Activated naive CD8-positive, alpha-beta T cell treated with anti-CD3 and anti-CD28 coated beads for 36 hours (primary cell): Measurements from ENCODE around the gene MSH5. TPM values are rescaled to one million over a fixed set of nuclear protein-coding genes. Genes with fewer than 3 reads are reported as not detected.

Experiments
- DNase-seq: peaks from one replicate; pipeline ENCODE4 v3.0.0; 2021
- H3K27ac Mint-ChIP-seq: one replicate; pipeline ENCODE4 v1.8.0; 2022; ENCODE audit warnings: mild to moderate bottlenecking, moderate library complexity, mixed read lengths
- H3K27me3 Mint-ChIP-seq: one replicate; pipeline ENCODE4 v1.8.0; 2022; ENCODE audit warnings: mild to moderate bottlenecking, mixed read lengths
- H3K36me3 Mint-ChIP-seq: one replicate; pipeline ENCODE4 v1.8.0; 2021; ENCODE audit warnings: mild to moderate bottlenecking, mixed read lengths
- H3K4me1 Mint-ChIP-seq: one replicate; pipeline ENCODE4 v1.8.0; 2021; ENCODE audit warnings: mixed read lengths
- H3K4me3 Mint-ChIP-seq: one replicate; pipeline ENCODE4 v1.8.0; 2022; ENCODE audit warnings: mild to moderate bottlenecking, moderate library complexity, mixed read lengths
- H3K9me3 Mint-ChIP-seq: one replicate; pipeline ENCODE4 v1.8.0; 2022; ENCODE audit warnings: mixed read lengths
- total RNA-seq, 2 experiments: library from RNA; stranded (reverse); gene quantifications; one replicate each; pipeline ENCODE4 v1.2.3, GENCODE V29; 2021

Gene MSH5
- total RNA-seq, result 10 to 100 TPM; 48.1 to 53.4 TPM

DNA sequence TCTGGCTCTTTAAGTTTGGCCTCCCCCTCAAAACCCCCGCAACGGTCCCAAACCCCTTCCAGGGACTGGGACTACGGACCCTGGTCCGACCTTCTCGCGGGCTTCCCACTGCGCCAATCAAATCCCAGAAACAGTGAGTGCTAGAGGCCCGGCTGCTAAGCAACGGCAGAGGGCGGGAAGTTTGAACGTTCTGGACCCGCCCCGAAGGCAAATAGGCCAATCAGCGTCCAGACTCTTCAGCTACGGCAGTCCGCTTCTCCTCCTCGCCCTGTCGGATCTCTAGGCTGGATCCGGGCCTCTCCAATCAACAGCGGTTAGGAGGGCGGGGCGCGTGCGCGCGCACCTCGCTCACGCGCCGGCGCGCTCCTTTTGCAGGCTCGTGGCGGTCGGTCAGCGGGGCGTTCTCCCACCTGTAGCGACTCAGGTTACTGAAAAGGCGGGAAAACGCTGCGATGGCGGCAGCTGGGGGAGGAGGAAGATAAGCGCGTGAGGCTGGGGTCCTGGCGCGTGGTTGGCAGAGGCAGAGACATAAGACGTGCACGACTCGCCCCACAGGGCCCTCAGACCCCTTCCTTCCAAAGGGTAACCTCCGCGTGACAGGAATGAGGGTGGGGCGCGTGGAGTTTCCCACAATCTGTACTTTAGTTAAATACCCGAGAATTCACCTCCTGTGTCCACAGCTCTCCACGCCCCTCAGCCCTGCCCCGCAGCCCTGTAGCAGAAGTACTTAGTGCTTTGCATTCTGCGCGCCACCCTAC, at the start of gene MSH5:
Gene MSH5 (plus strand): TSS at position 367 of the 758 bp plus-strand sequence. CDS start 462 bp downstream, outside the sequence.
- peak within 1 kb of the TSS; percentile 89 for H3K27ac Mint-ChIP-seq

DNA sequence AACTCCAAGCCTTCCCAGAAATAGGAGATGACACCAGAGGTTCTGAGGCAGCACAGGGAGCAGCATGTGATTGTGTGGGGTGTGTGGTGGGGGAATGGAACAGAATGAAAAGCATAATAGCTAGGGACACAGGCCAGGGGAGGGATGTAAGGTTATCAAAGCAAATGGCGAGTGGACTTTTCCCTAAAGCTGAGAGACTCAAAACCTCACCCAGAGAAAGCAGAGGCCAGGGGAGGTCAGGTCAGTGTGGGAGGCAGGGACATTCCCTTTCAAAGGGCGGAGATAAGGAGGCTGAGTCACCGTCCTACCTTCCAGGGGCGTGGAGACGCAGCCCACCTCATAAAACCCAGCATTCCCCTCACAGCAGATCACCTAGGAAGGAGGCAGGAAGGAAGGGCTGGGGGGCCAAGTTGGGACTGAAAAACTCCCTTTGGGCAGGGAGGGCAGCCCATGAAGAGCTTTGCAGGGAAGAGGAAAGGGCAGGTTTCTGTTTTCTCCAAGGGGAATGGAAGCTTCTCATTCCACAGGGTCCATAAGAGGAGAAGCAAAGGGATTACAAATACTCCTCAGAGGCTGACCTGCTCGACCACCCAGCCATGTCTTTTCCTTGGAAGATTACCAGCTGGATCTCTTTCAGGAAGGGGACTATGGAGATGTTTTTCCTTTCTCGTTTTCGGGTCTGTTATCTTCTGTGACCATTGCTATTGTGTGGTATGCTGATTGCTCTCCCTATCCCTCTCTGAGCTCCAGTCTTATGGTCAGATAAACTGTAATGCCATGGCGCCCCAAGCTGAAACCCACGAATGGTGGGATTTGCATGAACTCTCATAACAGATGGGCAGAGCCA, 49.4 kb upstream of the MSH5 start:
- Mint-ChIP-seq H3K4me3 (no peak overlapping the region), H3K4me1 (peaks cover 2% of the 10 kb centered on the region), H3K27ac (peak overlapping the region; percentile 40), H3K36me3 (peaks cover 11% of the 10 kb centered on the region), H3K27me3 (no peaks in the 10 kb centered on the region), H3K9me3 (no peaks in the 10 kb centered on the region)
- DNase-seq, result no peak

More for the DNA sequence above, at the start of gene MSH5:
- Mint-ChIP-seq H3K27me3 (no peaks in the 10 kb centered on the region), H3K4me3 (peak within 1 kb of the TSS; percentile 93), H3K9me3 (no peaks in the 10 kb centered on the region), H3K36me3 (peaks cover 51% of the 10 kb centered on the region), H3K4me1 (peaks cover 42% of the 10 kb centered on the region)
- peak; percentile 97 for DNase-seq

DNA sequence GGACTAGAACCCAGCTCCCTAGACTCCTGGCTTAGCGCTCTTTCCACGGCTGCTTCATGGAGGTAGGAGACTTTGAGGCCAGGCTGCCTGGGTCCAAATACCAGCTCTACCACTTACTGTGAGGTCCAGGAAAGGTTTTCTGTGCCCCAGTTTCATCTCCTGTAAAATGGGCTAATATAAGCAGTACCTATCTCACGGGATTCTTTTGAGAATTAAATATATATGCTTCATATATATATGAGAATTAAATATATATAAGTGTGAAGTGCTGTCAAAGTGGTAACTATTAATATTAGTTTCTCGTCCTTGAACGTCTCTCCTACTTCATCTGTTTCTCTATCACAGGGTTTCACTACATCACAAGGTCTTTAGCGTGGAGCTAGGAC, 48.7 kb upstream of the MSH5 start:
- peaks cover 2% of the 10 kb centered on the region for H3K4me1 Mint-ChIP-seq
- no peaks in the 10 kb centered on the region for H3K27me3 Mint-ChIP-seq
- H3K9me3 Mint-ChIP-seq, result no peaks in the 10 kb centered on the region
- peaks cover 7% of the 10 kb centered on the region for H3K36me3 Mint-ChIP-seq
- no peak for DNase-seq
- H3K27ac Mint-ChIP-seq, result no peak overlapping the region
- no peak overlapping the region for H3K4me3 Mint-ChIP-seq

DNA sequence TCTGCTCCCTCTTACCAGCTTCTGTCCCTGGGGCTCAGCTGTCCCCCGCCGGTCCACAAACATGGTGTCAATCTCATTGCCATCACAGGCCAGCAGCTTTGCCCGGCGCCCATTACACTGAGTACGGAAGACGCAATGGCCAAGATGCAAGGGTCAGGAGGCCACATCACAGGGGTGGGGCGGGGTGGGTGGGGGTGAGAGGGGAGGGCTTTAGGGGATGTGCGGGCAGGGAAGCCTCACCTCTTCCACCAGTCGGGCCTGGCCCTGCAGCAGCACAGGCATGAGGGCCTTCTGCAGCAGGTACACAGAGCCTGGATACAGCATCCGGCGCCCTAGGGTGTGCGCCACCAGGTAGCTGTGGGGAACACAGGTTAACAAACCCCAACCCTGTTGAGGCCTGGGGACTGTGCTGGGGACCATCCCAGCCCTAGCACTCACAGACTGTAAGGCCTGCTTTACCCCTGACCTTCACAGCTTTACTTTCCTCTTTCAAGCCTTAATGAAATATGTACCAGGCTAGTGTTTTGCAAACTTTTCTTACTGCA, 48.2 kb upstream of the MSH5 start:
- no peak overlapping the region for H3K27ac Mint-ChIP-seq
- H3K4me1 Mint-ChIP-seq, result peaks cover 2% of the 10 kb centered on the region
- no peak overlapping the region for H3K4me3 Mint-ChIP-seq
- H3K9me3 Mint-ChIP-seq, result no peaks in the 10 kb centered on the region
- DNase-seq, result no peak
- peaks cover 7% of the 10 kb centered on the region for H3K36me3 Mint-ChIP-seq
- no peaks in the 10 kb centered on the region for H3K27me3 Mint-ChIP-seq

DNA sequence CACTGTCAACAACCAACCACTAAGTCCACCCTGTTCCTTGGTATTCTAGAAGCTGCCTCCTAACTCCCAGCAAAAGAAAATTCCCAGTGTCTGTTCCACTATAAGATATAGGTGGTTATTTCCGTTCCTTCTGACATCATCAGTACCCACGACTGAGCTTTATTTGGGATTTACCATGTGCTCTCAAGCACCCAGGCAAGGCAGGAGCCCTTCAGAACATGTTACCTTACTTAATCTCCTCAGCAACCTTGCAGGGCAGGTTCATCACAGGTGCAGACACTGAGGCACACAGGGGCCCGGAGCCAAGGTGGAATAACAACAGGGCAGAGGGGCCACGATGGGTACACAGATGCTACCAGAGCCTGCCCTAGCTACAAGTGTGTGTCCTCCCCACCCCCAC, 47.5 kb upstream of the MSH5 start:
- Mint-ChIP-seq H3K4me3 (no peak overlapping the region), H3K27ac (no peak overlapping the region), H3K27me3 (no peaks in the 10 kb centered on the region), H3K4me1 (peaks cover 2% of the 10 kb centered on the region), H3K9me3 (no peaks in the 10 kb centered on the region), H3K36me3 (peaks cover 7% of the 10 kb centered on the region)
- no peak for DNase-seq

DNA sequence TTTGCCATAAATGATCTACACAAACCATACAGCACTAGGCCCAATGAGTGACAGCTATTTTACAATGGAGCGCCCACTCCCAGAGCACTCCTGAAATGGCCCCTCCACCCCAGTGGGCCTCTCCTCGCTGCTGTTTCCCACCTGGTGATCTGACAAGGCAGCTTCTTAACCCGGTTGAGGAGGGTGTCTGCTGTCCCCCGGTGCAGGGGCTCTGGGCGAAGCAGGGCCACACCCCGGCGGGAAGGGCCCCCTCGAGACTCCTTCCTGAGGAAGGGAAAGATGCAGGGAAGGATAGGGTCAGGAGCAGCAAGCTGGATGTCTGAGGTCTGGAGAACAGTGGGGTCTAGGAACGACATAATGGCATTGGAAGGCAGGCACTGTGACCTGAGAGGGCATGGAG, 46.9 kb upstream of the MSH5 start:
- peaks cover 7% of the 10 kb centered on the region for H3K36me3 Mint-ChIP-seq
- H3K27me3 Mint-ChIP-seq, result no peaks in the 10 kb centered on the region
- H3K9me3 Mint-ChIP-seq, result no peaks in the 10 kb centered on the region
- DNase-seq, result no peak
- H3K27ac Mint-ChIP-seq, result no peak overlapping the region
- peaks cover 6% of the 10 kb centered on the region for H3K4me1 Mint-ChIP-seq
- no peak overlapping the region for H3K4me3 Mint-ChIP-seq

DNA sequence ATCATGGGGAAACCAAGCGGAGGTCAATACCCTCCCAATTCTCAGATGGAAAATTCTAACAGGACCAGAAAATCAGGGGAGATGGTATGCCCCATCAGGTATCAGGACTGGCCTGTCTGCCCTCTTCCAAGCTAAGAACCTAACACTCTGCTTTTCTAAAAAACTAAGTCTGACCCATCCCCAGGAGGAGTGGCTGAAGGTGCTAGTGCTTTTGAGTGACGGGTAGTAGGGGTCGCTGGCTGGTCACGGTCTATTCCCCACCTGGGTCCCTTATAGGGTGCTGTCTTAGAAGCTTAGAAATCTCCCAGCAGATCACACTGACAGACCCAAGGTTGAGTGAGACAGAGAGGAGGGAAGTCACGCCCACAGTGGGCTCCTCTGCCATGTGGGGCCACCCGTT, 46.3 kb upstream of the MSH5 start:
- peaks cover 7% of the 10 kb centered on the region for H3K36me3 Mint-ChIP-seq
- peaks cover 7% of the 10 kb centered on the region for H3K4me1 Mint-ChIP-seq
- H3K27me3 Mint-ChIP-seq, result no peaks in the 10 kb centered on the region
- no peak overlapping the region for H3K27ac Mint-ChIP-seq
- no peak for DNase-seq
- no peak overlapping the region for H3K4me3 Mint-ChIP-seq
- no peaks in the 10 kb centered on the region for H3K9me3 Mint-ChIP-seq

DNA sequence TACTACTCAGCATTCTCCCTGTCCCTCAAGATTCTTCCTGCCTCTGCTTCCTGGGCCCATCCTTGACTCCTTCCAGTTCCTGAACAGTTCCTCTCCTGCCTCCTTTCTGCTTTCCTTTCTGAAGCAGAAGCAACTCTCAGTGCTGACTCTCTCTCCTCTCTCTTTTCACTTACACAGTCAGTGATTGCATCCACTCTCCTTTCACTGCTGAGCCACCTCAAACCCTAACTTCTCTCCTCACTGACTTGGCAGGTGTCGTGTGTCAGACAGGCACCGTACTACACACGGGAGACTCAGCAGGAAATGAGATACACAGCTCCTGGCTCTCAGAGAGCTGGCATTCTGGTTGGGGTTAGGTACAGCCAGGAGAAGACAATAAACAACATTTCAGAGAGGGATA, 42.2 kb upstream of the MSH5 start:
- no peak for DNase-seq
- Mint-ChIP-seq H3K9me3 (no peaks in the 10 kb centered on the region), H3K4me1 (peaks cover 18% of the 10 kb centered on the region), H3K27me3 (no peaks in the 10 kb centered on the region), H3K27ac (no peak overlapping the region), H3K4me3 (no peak overlapping the region), H3K36me3 (peaks cover 8% of the 10 kb centered on the region)

DNA sequence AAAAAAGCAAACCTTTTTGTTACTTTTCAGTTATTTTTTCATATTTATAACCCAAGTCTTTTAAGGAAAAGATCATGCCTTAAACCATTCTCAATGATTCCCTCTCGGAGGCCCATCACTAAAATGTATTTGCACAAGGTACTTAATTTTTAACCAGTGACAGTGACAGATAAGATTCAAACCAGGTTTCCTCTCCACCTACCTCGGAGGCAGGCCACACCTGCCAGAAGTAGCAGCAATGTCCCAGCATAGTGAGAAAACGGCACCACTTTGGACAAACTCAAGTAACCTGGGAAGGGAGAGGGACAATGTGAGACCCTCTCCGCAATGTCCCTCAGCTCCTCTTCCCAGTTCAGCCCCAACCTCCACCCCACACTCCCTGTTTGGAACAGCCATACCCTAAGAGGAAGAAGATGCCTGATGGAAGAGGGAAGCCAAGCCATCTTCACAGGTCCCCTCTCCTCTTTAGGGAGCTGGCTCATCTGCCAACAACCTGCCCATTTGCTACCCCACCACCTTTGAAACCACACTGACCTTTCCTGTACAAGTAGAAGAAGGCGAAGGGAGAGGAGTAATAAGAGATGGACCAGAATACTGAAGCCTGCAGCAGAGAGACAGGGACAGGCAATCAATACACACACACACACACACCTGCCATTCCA, 38.9 kb upstream of the MSH5 start:
- H3K27ac Mint-ChIP-seq, result no peak overlapping the region
- H3K9me3 Mint-ChIP-seq, result no peaks in the 10 kb centered on the region
- H3K4me1 Mint-ChIP-seq, result peaks cover 18% of the 10 kb centered on the region
- H3K27me3 Mint-ChIP-seq, result no peaks in the 10 kb centered on the region
- DNase-seq, result no peak
- H3K36me3 Mint-ChIP-seq, result peaks cover 3% of the 10 kb centered on the region
- H3K4me3 Mint-ChIP-seq, result peak overlapping the region; percentile 22

DNA sequence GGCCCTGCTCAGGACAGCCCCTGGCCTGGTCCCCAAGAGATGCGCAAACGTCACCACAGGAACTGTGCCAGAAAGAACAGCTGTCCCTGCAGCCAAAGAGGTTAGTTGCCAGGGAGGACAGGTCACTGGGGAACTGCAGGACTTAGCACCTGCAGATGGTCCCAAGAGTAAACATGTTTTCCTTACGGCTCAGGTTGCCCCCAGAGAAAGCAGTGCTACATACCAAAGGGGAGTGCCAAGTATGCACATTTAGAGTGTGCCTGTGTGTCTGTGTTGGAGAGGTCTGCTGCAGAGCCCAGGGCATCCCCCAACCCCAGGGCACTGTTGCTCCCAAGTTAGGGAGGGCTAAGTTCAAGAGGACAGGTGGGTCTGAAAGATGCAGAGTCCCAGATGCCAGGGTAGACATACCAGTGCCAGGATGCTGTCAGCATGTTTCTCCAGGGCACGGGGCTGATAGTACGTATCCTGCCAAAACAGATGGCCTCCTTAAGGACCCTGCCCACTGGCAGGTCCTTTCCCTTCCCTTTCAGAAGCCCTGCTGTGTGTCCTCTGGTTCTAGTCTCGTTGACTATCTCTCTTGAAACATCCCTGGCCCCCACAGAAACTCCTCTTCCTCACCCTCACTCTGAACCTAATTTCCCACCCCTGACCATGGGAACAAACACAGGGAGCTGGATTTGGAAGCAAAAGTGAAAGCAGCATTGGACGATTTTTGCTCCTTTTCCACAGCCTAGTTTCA, 38.0 kb upstream of the MSH5 start:
- DNase-seq, result no peak
- no peaks in the 10 kb centered on the region for H3K27me3 Mint-ChIP-seq
- no peaks in the 10 kb centered on the region for H3K9me3 Mint-ChIP-seq
- H3K36me3 Mint-ChIP-seq, result peaks cover 3% of the 10 kb centered on the region
- peaks cover 18% of the 10 kb centered on the region for H3K4me1 Mint-ChIP-seq
- H3K27ac Mint-ChIP-seq, result peak overlapping the region; percentile 95
- H3K4me3 Mint-ChIP-seq, result peak overlapping the region; percentile 97

DNA sequence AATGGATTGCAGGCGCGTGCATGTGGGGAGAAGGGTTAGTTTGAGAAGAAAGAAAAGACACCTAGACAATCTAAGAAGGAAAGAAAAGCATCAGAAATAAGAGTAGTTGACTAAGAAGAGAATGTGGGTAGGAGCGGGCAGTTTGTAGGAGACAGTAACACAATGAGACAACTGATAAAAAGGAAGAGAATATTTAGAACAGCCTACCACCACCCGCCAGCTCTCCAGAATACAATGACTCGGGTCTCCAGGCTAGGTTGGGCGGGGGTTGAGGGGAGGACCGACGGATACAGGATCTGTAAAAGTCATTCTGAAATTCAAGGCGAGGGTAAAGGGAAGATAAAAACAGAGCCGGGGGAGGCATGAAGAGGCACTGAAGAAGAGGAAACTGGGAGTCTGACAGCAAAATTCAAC, 37.4 kb upstream of the MSH5 start:
- Mint-ChIP-seq H3K9me3 (no peaks in the 10 kb centered on the region), H3K4me3 (peak overlapping the region; percentile 97), H3K27ac (peak overlapping the region; percentile 95), H3K36me3 (peaks cover 3% of the 10 kb centered on the region), H3K4me1 (peaks cover 18% of the 10 kb centered on the region), H3K27me3 (no peaks in the 10 kb centered on the region)
- no peak for DNase-seq

DNA sequence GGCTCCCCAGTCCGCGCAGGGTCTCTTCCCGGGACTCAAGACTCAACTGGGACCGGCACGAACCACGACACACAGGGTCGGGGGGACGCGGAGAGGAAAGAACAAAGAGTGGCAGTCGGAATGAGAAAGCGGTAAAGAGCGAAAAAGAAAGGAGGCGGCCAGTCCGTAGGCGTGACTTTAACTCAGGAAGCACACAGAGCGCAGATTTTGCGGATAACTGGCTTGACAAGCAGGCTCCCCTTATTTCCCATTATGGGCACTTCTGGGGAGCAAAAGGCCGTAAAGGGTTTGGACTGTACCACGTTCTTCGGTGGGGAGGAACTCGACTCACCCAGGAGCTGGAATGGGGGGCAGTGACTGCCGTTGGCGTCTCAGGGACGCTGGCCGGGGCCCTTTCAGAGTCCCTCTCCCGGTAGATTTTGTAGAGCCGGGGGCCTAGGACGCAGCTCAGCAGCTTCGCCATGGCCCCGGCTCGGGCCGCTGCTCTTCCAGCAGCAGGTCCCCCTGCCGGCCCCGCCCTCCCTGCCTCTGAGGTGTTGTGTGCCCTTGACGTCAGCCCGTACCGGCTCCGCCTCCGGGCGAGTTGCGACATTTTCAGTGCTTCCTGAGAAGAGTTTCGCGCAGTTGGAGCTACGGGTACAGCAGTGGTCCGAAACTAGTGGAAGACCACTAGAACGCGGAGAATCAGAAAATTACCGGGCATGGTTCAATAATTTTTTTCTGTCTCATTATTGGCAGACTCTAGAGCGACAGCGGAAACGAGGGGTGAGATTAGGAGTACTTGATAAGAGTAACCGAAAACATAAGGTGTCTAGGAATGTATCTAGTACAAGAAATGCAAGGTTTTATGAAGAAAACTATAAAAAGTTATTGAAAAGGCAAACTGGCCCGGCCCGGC, 36.7 kb upstream of the MSH5 start, which contains the start of gene ABHD16A:
Gene ABHD16A (minus strand): TSS at position 506 of the 898 bp plus-strand sequence. CDS start 43 bp downstream, at position 463.
- no peaks in the 10 kb centered on the region for H3K27me3 Mint-ChIP-seq
- H3K27ac Mint-ChIP-seq, result peak within 1 kb of the TSS; percentile 95
- peaks cover 13% of the 10 kb centered on the region for H3K4me1 Mint-ChIP-seq

DNA sequence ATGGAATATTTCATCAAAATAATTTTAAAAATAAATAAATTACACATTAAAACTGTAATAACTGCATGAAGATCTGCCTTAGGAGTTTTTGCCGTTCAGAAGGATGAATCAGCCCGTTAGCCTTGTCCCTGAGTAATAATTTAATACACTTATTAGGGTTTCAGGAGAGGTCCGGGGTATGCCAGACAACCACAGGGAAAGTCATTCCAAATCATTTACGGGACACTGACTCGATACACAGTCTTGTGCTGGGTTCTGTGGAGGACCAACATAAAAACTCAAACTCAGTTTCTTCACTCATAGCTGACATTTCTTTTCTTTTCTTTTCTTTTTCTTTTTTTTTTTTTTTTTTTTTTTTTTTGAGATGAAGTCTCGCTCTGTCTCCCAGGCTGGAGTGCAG, 33.9 kb upstream of the MSH5 start:
- Mint-ChIP-seq H3K27ac (no peak overlapping the region), H3K4me3 (no peak overlapping the region), H3K9me3 (no peaks in the 10 kb centered on the region), H3K36me3 (peaks cover 3% of the 10 kb centered on the region), H3K4me1 (peaks cover 14% of the 10 kb centered on the region), H3K27me3 (no peaks in the 10 kb centered on the region)
- no peak for DNase-seq

More for the DNA sequence above, 36.7 kb upstream of the MSH5 start, which contains the start of gene ABHD16A:
- DNase-seq, result peak; percentile 98
- Mint-ChIP-seq H3K4me3 (peak within 1 kb of the TSS; percentile 97), H3K36me3 (peaks cover 3% of the 10 kb centered on the region), H3K9me3 (no peaks in the 10 kb centered on the region)
